Activated CD4-positive, alpha-beta T cell treated with anti-CD3 and anti-CD28 coated beads, Interleukin-2, amount 10 ng/mL, durations not matched to agents 7 days and 5 days (primary cell): ENCODE results near the gene RPA1. TPM values are rescaled to one million over a fixed set of nuclear protein-coding genes. Genes with fewer than 3 reads are reported as not detected.

ENCODE experiments used
- CTCF ChIA-PET: fragments of 350-600 bp; sonication (Branson Sonifier 250); formaldehyde crosslinking; loops from one replicate; lab custom pipeline; 2021; ENCODE audit warnings: antibody characterized with exemption; lab: Charles Lee
- POLR2A ChIA-PET: fragments of 350-600 bp; sonication (Branson Sonifier 250); formaldehyde crosslinking; loops from one replicate; lab custom pipeline; 2021; ENCODE audit warnings: antibody characterized with exemption; lab: Charles Lee
- DNase-seq: peaks from one replicate; pipeline ENCODE4 v3.0.0-alpha.2; 2020
- H3K27ac Mint-ChIP-seq: one replicate; pipeline ENCODE4 v1.8.0; 2021; ENCODE audit warnings: mild to moderate bottlenecking, moderate library complexity, mixed read lengths
- H3K27me3 Mint-ChIP-seq: one replicate; pipeline ENCODE4 v1.8.0; 2021; ENCODE audit warnings: mixed read lengths
- H3K36me3 Mint-ChIP-seq: one replicate; pipeline ENCODE4 v1.8.0; 2021; ENCODE audit warnings: low read depth, mixed read lengths
- H3K4me1 Mint-ChIP-seq: one replicate; pipeline ENCODE4 v1.8.0; 2021; ENCODE audit warnings: mixed read lengths
- H3K4me3 Mint-ChIP-seq: one replicate; pipeline ENCODE4 v1.8.0; 2021; ENCODE audit warnings: mild to moderate bottlenecking, moderate library complexity, mixed read lengths
- H3K9me3 Mint-ChIP-seq: one replicate; pipeline ENCODE4 v1.8.0; 2021; ENCODE audit warnings: mixed read lengths
- total RNA-seq, 2 experiments: library from RNA; stranded (reverse); gene quantifications; one replicate each; pipeline ENCODE4 v1.2.3, GENCODE V29; 2021

RPA1 gene
- total RNA-seq, 2 experiments from 2014 or later: 288 to 292 TPM

DNA sequence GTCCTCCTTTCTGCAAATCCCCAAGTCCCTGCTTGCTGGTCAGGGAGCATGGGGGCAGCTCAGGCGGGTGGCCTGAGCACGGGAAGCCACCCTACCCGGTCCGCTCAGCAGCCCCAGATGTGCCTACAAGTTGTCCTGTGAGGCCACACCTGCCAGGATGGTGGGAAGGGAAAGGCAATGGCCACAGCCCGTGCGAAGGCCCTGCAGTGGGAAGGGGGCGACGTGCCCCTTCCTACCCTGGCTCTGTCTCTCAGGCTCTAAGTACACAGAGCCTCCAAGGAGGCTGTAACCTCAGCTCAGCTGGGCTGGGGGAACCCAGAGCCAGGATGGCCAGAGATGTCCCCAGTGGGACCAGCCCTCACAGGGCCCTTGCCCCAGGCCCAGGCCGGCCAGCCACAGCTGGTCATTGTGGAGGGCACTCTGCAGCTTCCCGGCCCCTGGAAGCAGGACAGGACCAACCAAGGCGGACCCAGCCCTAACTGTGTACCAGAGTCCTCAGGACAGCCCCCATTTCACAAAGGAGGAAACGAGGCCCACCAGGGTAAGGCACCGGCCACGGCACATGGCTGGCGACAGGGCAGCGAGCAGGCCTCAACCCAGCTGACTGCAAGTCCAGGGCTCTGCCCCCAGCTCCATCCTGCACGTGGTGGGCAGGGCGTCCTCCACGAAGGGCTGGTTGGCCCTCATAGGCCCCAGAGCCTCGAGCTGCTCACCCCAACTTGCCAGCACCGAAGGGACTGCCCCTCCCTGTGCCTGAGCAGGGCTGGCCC is 113.0 kb downstream of the RPA1 start:
- no peaks in the 10 kb centered on the region for H3K36me3 Mint-ChIP-seq
- ChIA-PET POLR2A (no interaction called here), CTCF (interaction anchor here (0.5 kb wide), 2 partner anchors 79 to 258 kb away, joined by 3 read pairs; no protein-coding TSS in a partner anchor)
- H3K4me1 Mint-ChIP-seq: no peaks in the 10 kb centered on the region
- no peak overlapping the region for H3K4me3 Mint-ChIP-seq
- DNase-seq: no peak
- H3K27me3 Mint-ChIP-seq: no peaks in the 10 kb centered on the region
- no peak overlapping the region for H3K27ac Mint-ChIP-seq
- no peaks in the 10 kb centered on the region for H3K9me3 Mint-ChIP-seq

DNA sequence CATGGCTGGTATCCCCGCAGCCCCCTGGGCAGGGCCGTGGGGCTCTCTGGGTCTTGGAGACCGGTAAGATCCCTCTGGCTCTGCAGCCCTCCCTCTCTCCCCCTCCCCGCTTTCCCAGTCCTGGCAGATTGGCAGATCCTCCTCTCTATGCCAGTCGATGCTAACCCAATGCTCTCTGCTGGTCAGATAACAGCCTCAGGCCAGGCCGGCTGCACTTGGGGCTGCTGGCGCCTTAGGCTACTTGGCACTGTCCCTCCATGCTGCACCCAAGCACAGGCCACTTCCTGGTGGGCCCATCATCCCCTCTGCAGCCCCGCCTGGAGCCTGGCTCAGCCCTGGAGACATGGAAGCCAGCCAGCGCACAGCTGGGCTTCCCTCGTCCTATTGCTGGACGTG is 113.6 kb downstream of the RPA1 start:
- H3K4me3 Mint-ChIP-seq: no peak overlapping the region
- no peaks in the 10 kb centered on the region for H3K4me1 Mint-ChIP-seq
- H3K27me3 Mint-ChIP-seq: no peaks in the 10 kb centered on the region
- CTCF ChIA-PET: no interaction called here
- no peak overlapping the region for H3K27ac Mint-ChIP-seq
- no peak for DNase-seq
- POLR2A ChIA-PET: no interaction called here
- no peaks in the 10 kb centered on the region for H3K36me3 Mint-ChIP-seq
- no peaks in the 10 kb centered on the region for H3K9me3 Mint-ChIP-seq

DNA sequence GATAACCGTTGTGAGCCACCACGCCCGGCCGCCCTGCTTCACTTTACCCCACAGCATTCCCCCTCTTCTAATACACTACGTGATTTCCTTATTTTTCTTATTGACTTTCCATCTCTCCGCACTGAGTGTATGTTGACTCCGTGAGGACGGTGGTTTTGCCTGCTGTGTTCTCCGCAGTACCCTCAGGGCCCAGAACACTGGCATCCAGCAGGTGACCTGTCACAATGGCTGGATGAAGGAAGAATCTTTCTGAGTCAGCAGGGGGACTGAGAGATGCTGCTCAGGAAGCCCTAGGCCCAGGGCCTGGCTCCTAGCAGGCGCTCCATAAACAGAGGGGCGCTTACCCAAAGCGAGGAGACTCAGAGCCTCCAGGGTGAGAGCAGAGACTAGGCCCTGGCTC is 115.8 kb downstream of the RPA1 start:
- Mint-ChIP-seq H3K4me3 (no peak overlapping the region), H3K9me3 (no peaks in the 10 kb centered on the region), H3K27me3 (no peaks in the 10 kb centered on the region), H3K36me3 (no peaks in the 10 kb centered on the region), H3K27ac (no peak overlapping the region), H3K4me1 (no peaks in the 10 kb centered on the region)
- DNase-seq: no peak
- CTCF ChIA-PET: no interaction called here
- POLR2A ChIA-PET: no interaction called here

DNA sequence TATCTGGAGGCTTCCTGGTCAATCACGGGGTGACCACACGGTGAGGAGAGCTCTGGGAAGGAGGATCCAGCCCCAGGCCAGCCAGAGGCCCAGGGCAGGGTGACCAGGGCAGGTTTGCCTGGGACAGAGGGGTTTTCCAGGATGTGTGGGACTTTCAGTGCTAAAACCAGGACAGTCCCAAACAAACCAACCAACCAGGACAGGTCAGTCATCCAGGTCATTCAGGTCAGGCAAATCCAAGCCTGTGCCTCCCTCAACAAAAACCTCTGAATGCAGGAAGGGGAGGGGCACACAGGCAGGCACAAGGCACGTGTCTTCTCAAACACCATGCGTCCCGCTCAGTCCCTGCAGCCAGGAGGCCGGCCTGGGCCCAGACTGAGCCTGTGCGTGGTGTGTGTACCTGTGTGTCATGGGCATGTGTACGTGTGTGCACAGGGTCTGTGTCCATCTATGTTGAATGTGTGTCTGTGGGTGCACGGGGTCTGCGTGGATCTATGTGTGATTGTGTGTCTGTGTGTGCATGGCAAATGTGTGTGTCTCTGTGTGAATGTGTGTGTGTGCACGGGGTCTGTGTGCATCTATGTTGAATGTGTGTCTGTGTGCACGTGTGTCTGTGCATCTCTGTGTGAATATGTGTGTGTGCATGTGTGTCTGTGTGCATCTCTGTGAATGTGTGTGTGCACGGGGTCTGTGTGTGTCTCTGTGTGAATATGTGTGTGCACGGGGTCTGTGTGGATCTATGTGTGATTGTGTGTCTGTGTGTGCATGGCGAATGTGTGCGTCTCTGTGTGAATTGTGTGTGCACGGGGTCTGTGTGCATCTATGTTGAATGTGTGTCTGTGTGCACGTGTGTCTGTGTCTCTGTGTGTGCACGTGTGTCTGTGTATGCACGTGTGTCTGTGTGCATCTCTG is 116.5 kb downstream of the RPA1 start:
- Mint-ChIP-seq H3K27me3 (no peaks in the 10 kb centered on the region), H3K4me3 (no peak overlapping the region), H3K4me1 (no peaks in the 10 kb centered on the region), H3K36me3 (no peaks in the 10 kb centered on the region), H3K27ac (no peak overlapping the region), H3K9me3 (no peaks in the 10 kb centered on the region)
- CTCF ChIA-PET: no interaction called here
- POLR2A ChIA-PET: no interaction called here
- no peak for DNase-seq

DNA sequence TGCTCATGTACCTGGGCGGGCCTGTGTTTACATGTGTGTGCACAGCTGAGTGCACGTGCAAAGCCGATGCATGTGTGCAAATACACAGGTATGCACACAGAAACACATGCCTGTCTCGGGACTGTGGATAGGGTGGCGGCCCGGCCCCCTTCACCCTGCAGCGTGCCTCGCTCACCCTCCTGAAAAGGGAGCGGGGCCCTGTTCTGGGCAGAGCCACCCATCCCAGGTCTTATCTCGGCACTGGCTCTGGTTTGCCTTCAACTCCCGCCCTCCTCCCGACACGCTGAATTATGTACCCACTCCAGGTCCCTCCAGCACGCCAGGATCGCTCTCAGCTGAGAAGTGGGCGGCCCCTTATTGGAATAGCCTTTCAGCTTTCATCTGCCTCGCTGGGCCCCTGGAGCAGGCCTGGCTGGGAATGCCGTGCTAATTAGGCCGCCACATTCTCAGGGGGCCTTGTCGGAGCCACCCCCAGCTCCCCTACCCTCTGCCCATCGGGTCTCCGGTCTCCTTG is 117.5 kb downstream of the RPA1 start:
- POLR2A ChIA-PET: no interaction called here

DNA sequence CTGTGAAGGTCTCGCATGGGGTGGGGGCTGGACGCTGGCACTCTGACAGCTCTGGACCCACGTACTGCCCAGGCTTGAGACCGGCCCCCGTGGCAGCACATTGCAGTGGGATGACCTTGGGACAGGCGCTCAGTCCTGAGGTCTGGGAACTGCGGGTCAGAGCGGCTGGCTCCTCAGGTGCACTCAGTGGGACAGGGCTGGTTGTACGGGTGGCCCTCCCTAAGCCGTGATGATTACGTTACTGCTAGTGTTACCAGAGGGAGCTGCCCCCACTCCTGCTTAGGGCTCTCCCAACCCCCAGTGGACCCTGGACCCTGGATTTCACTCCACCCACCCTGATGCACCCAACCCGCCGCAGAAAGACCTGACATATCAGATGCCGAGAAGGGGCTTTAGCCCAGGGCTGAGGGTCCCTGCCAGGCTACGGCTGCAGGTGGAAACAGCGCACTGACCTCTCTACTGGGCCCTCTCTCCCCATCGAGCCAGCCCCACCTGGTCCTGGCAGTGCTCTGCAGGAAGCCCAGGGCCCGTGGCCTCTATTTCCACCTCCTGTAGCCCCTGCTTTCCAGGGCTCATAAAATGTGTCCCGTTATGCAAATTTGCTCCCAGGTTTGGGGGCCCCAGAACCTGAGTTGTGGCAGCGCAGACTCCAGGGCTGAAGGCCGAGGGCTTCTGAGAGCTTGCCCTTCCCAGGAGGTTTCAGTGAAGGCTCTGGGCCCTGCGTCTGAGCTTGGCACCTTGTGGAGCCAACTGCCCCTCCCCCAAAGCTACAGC is 118.1 kb downstream of the RPA1 start:
- no peak overlapping the region for H3K4me3 Mint-ChIP-seq
- POLR2A ChIA-PET: no interaction called here
- no peak for DNase-seq

More for the DNA sequence above, 117.5 kb downstream of the RPA1 start:
- Mint-ChIP-seq H3K9me3 (no peaks in the 10 kb centered on the region), H3K4me1 (no peaks in the 10 kb centered on the region), H3K27me3 (no peaks in the 10 kb centered on the region), H3K27ac (no peak overlapping the region), H3K36me3 (no peaks in the 10 kb centered on the region), H3K4me3 (no peak overlapping the region)
- DNase-seq: no peak
- CTCF ChIA-PET: interaction anchor here (1.1 kb wide), 1 partner anchor 38 kb away, joined by 3 read pairs; no protein-coding TSS in a partner anchor

DNA sequence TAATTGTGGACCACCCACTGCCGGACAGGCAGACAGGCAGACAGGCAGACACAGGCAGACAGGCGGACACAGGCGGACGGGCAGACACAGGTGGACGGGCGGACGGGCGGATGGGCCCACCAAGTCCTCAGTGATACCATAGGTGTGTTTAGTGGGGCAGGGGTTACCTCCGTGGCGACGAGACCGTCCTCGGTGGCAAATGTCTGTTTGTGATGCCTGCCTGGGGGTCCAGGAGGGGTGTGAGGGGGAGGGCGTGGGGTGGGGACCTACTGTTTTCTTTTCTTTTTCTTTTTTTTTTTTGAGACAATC is 118.7 kb downstream of the RPA1 start:
- POLR2A ChIA-PET: interaction anchor here (0.7 kb wide), 1 partner anchor 102 kb away, joined by 3 read pairs; no protein-coding TSS in a partner anchor
- DNase-seq: no peak
- CTCF ChIA-PET: interaction anchor here (0.6 to 1.2 kb wide), 2 partner anchors 17 to 52 kb away, joined by 3 read pairs; no protein-coding TSS in a partner anchor
- Mint-ChIP-seq H3K36me3 (no peaks in the 10 kb centered on the region), H3K4me3 (no peak overlapping the region), H3K4me1 (no peaks in the 10 kb centered on the region), H3K9me3 (no peaks in the 10 kb centered on the region), H3K27ac (no peak overlapping the region), H3K27me3 (no peaks in the 10 kb centered on the region)

More for the DNA sequence above, 118.1 kb downstream of the RPA1 start:
- Mint-ChIP-seq H3K27me3 (no peaks in the 10 kb centered on the region), H3K9me3 (no peaks in the 10 kb centered on the region), H3K36me3 (no peaks in the 10 kb centered on the region), H3K4me1 (no peaks in the 10 kb centered on the region), H3K27ac (no peak overlapping the region)
- CTCF ChIA-PET: interaction anchor here (1.1 to 1.2 kb wide), 2 partner anchors 18 to 37 kb away, joined by 3 read pairs; no protein-coding TSS in a partner anchor

Other genes with a start within 250 kb of the RPA1 start
- under 1 TPM; 0.40 to 0.52 TPM for gene SLC43A2, start 201.2 kb upstream of the RPA1 start, total RNA-seq
- 1 to 10 TPM in 1 of 2 experiments, under 1 TPM in 1; 0.87 to 1.0 TPM for gene SCARF1, start 184.3 kb upstream of the RPA1 start, total RNA-seq
- gene RILP, start 180.1 kb upstream of the RPA1 start, total RNA-seq: 1 to 10 TPM; 2.6 to 3.9 TPM
- gene PRPF8, start 145.1 kb upstream of the RPA1 start, total RNA-seq: 100 to 1,000 TPM; 302 to 316 TPM
- gene TLCD2, start 119.6 kb upstream of the RPA1 start, total RNA-seq: under 1 TPM; 0.07 to 0.12 TPM
- 10 to 100 TPM; 50.7 to 57.9 TPM for gene WDR81, start 105.3 kb upstream of the RPA1 start, total RNA-seq
- 1 to 10 TPM in 1 of 2 experiments, under 1 TPM in 1; 0.79 to 1.3 TPM for gene SERPINF2, start 87.1 kb upstream of the RPA1 start, total RNA-seq
- gene SERPINF1, start 67.9 kb upstream of the RPA1 start, total RNA-seq: 1 to 10 TPM; 1.3 to 2.0 TPM
- 10 to 100 TPM; 37.3 to 38.1 TPM for gene SMYD4, start 103 bp upstream of the RPA1 start, total RNA-seq
- gene RTN4RL1, start 195.3 kb downstream of the RPA1 start, total RNA-seq: under 1 TPM; 0.19 to 0.20 TPM
- 10 to 100 TPM; 31.3 to 37.8 TPM for gene DPH1, start 200.1 kb downstream of the RPA1 start, total RNA-seq
- 10 to 100 TPM; 36.8 to 37.9 TPM for gene OVCA2, start 212.0 kb downstream of the RPA1 start, total RNA-seq
- gene HIC1, start 225.1 kb downstream of the RPA1 start, total RNA-seq: 10 to 100 TPM; 29.0 to 31.0 TPM